HCT116 (cell line): ENCODE results near the gene VASN. TPM values are rescaled to one million over a fixed set of nuclear protein-coding genes. Genes with fewer than 3 reads are reported as not detected.

ENCODE experiments used
- ATAC-seq: fragments of 200-7000 bp; cut with Tn5 transposase; 2 replicates; pipeline ENCODE4 v1.9.1; 2020; ENCODE audit warnings: mild to moderate bottlenecking, moderate library complexity
- BruUV-seq: library from RNA; stranded (reverse); fragments of 400-500 nt; replicated peaks from 2 replicates; lab custom pipeline; 2021; lab: Mats Ljungman, UMichigan
- CTCF ChIA-PET: fragments of 300-600 bp; sonication (Branson Sonifier 250); formaldehyde crosslinking; loops from one replicate; lab custom pipeline; 2021; ENCODE audit warnings: antibody characterized with exemption; lab: Charles Lee
- POLR2A ChIA-PET: fragments of 300-600, 350-600 bp; sonication (Branson Sonifier 250); formaldehyde crosslinking; loops from one replicate; lab custom pipeline; 2021; ENCODE audit warnings: antibody characterized with exemption; lab: Charles Lee
- RAD21 ChIA-PET, 2 experiments: fragments of 300-600 bp; sonication (Branson Sonifier 250); formaldehyde crosslinking; loops; one replicate each; lab custom pipeline; 2023; ENCODE audit warnings: low total read pairs in 2 of 2; ENCODE audit not compliant: uncharacterized antibody in 2 of 2, unreplicated experiment in 2 of 2, low non-redundant PET in 1 of 2; lab: Charles Lee
- DNase-seq: peaks from one replicate; pipeline ENCODE4 v3.0.0-alpha.2; 2010; ENCODE audit warnings: low read depth, low spot score
- H2AFZ ChIP-seq: fragments of 200-600 bp; shearing (Covaris generic), sonication (generic); 2 replicates; pipeline ENCODE4 v1.6.1; 2017; ENCODE audit warnings: low read depth, mixed run types, mixed read lengths, antibody characterized with exemption, low read length; ENCODE audit not compliant: poor library complexity, severe bottlenecking
- H3K27ac ChIP-seq: 2 replicates; pipeline ENCODE4 v1.5.1; 2012; ENCODE audit warnings: low read depth, low read length
- H3K27me3 ChIP-seq: fragments of 200-600 bp; sonication (generic); 2 replicates; pipeline ENCODE4 v1.6.1; 2016; ENCODE audit warnings: mixed run types, low read length, mixed read lengths; ENCODE audit not compliant: insufficient read depth
- H3K36me3 ChIP-seq, 2 experiments: fragments of 200-500 bp in 1 of 2; fragments of 200-600 bp in 1 of 2; sonication (Bioruptor generic) in 1 of 2; sonication (generic) in 1 of 2; 2 replicates each; pipeline versions ENCODE4 v1.5.1 to v1.6.1; 2014 to 2016; ENCODE audit warnings: low read length in 2 of 2, inconsistent platforms in 1 of 2, mixed read lengths in 1 of 2, mixed run types in 1 of 2; ENCODE audit not compliant: insufficient read depth in 2 of 2, control insufficient read depth in 1 of 2
- H3K4me1 ChIP-seq, 2 experiments: fragments of 200-600 bp in 1 of 2; sonication (generic) in 1 of 2; 2 replicates each; pipeline versions ENCODE4 v1.5.1 to v1.6.1; 2012 to 2017; ENCODE audit warnings: low read length in 2 of 2, inconsistent platforms in 1 of 2, mild to moderate bottlenecking in 1 of 2, mixed read lengths in 1 of 2, mixed run types in 1 of 2, moderate library complexity in 1 of 2; ENCODE audit not compliant: insufficient read depth in 2 of 2, control insufficient read depth in 1 of 2
- H3K4me2 ChIP-seq: fragments of 200-600 bp; sonication (generic); 2 replicates; pipeline ENCODE4 v1.6.1; 2017; ENCODE audit warnings: mixed run types, low read length, mixed read lengths
- H3K4me3 ChIP-seq, 2 experiments: fragments of 200-600 bp in 1 of 2; sonication (generic) in 1 of 2; replicated peaks in 1 of 2; 2 replicates each; pipeline ENCODE4 v1.5.1; 2011 to 2016; ENCODE audit warnings: low read length in 2 of 2, control low read depth in 1 of 2, low read depth in 1 of 2, mild to moderate bottlenecking in 1 of 2, mixed read lengths in 1 of 2, mixed run types in 1 of 2
- H3K79me2 ChIP-seq: fragments of 200-600 bp; sonication (generic); 2 replicates; pipeline ENCODE4 v1.6.1; 2017; ENCODE audit warnings: mild to moderate bottlenecking, mixed run types, low read length, moderate library complexity, mixed read lengths; ENCODE audit not compliant: insufficient read depth
- H3K9ac ChIP-seq: fragments of 200-600 bp; sonication (generic); 2 replicates; pipeline ENCODE4 v1.6.1; 2016; ENCODE audit warnings: low read length, mixed read lengths
- H3K9me2 ChIP-seq: fragments of 200-600 bp; sonication (generic), shearing (Covaris generic); 2 replicates; pipeline ENCODE4 v1.6.1; 2017; ENCODE audit warnings: mixed run types, mild to moderate bottlenecking, moderate library complexity; ENCODE audit not compliant: insufficient read depth
- H3K9me3 ChIP-seq, 2 experiments: fragments of 200-500 bp in 1 of 2; fragments of 200-600 bp in 1 of 2; sonication (Bioruptor generic) in 1 of 2; sonication (generic) in 1 of 2; 2 replicates each; pipeline ENCODE4 v1.6.1; 2014 to 2017; ENCODE audit warnings: low read length in 2 of 2, mixed read lengths in 2 of 2, inconsistent platforms in 1 of 2, low read depth in 1 of 2, mild to moderate bottlenecking in 1 of 2, mixed run types in 1 of 2, moderate library complexity in 1 of 2; ENCODE audit not compliant: control insufficient read depth in 1 of 2, insufficient read depth in 1 of 2
- H4K20me1 ChIP-seq: fragments of 200-600 bp; sonication (generic), shearing (Covaris generic); 2 replicates; pipeline ENCODE4 v1.6.1; 2017; ENCODE audit warnings: mixed run types, mild to moderate bottlenecking, moderate library complexity; ENCODE audit not compliant: insufficient read depth
- CEBPB ChIP-seq: IDR thresholded peaks from 2 replicates; pipeline ENCODE4 v1.6.1; 2012; ENCODE audit warnings: low read depth
- ELF1 ChIP-seq: IDR thresholded peaks from 2 replicates; pipeline ENCODE4 v1.6.1; 2012; ENCODE audit warnings: low read depth, borderline replicate concordance
- EZH2 ChIP-seq: fragments of 200-600 bp; sonication (generic); IDR thresholded peaks from 2 replicates; pipeline ENCODE4 v1.6.1; 2017; ENCODE audit warnings: antibody characterized with exemption, mixed run types
- EZH2phosphoT487 ChIP-seq: fragments of 200-600 bp; IDR thresholded peaks from 2 replicates; pipeline ENCODE4 v1.6.1; 2018; ENCODE audit warnings: antibody characterized with exemption, borderline replicate concordance
- JUND ChIP-seq: IDR thresholded peaks from 2 replicates; pipeline ENCODE4 v1.6.1; 2012
- POLR2A ChIP-seq: IDR thresholded peaks from 2 replicates; pipeline ENCODE4 v1.7.0; 2011; ENCODE audit warnings: borderline replicate concordance; ENCODE audit not compliant: insufficient read depth, insufficient read length; ENCODE audit errors: extremely low read depth
- POLR2AphosphoS5 ChIP-seq: IDR thresholded peaks from 2 replicates; pipeline ENCODE4 v1.6.1; 2011; ENCODE audit warnings: mild to moderate bottlenecking, low read depth, low read length, moderate library complexity
- RAD21 ChIP-seq: IDR thresholded peaks from 2 replicates; pipeline ENCODE4 v1.6.1; 2012; ENCODE audit warnings: low read depth, mild to moderate bottlenecking
- SP1 ChIP-seq: IDR thresholded peaks from 2 replicates; pipeline ENCODE4 v1.6.1; 2012; ENCODE audit warnings: low read depth
- SRF ChIP-seq: IDR thresholded peaks from 2 replicates; pipeline ENCODE4 v1.6.1; 2012; ENCODE audit warnings: low read depth
- TCF7L2 ChIP-seq: IDR thresholded peaks from 2 replicates; pipeline ENCODE4 v1.7.0; 2011; ENCODE audit warnings: borderline replicate concordance, inconsistent platforms; ENCODE audit not compliant: insufficient read depth, insufficient read length; ENCODE audit errors: extremely low read depth
- YY1 ChIP-seq: IDR thresholded peaks from 2 replicates; pipeline ENCODE4 v1.6.1; 2011; ENCODE audit warnings: low read length, low read depth, moderate library complexity, mild to moderate bottlenecking; ENCODE audit not compliant: insufficient replicate concordance; ENCODE audit errors: extremely low read depth
- ZFX ChIP-seq: fragments of 450-650 bp; IDR thresholded peaks from 2 replicates; pipeline ENCODE4 v1.6.1; 2017
- intact Hi-C: fragments of 100-400 bp; cut with micrococcal nuclease; formaldehyde crosslinking; loops from 2 replicates; pipeline ENCODE4 v1.10.0; 2022
- total RNA-seq: library from RNA; stranded (reverse); gene quantifications from one replicate; pipeline ENCODE4 v1.2.1, GENCODE V29; 2021; ENCODE audit not compliant: unreplicated experiment
- TF ChIP-seq, protein P1 (sequence below), 3 experiments: fragments of 200-600 bp in 1 of 3; sonication (generic) in 1 of 3; IDR thresholded peaks in 2 of 3; conservative IDR thresholded peaks in 1 of 3; 2 replicates each; pipeline ENCODE4 v1.5.1; 2012 to 2017; ENCODE audit warnings: low read depth in 2 of 3, low read length in 2 of 3, antibody characterized with exemption in 1 of 3, borderline replicate concordance in 1 of 3, control low read depth in 1 of 3, mild to moderate bottlenecking in 1 of 3, mixed read lengths in 1 of 3, mixed run types in 1 of 3, moderate library complexity in 1 of 3; ENCODE audit not compliant: insufficient read depth in 1 of 3
- TF ChIP-seq, protein P2 (sequence below): IDR thresholded peaks from 2 replicates; pipeline ENCODE4 v1.6.1; 2012; ENCODE audit warnings: low read depth
- TF ChIP-seq, protein P3 (sequence below): IDR thresholded peaks from 2 replicates; pipeline ENCODE4 v1.6.1; 2012
- TF ChIP-seq, protein P4 (sequence below): IDR thresholded peaks from 2 replicates; pipeline ENCODE4 v1.6.1; 2011; ENCODE audit warnings: mild to moderate bottlenecking, low read length, moderate library complexity; ENCODE audit not compliant: insufficient replicate concordance; ENCODE audit errors: extremely low read depth
- TF ChIP-seq, protein P5 (sequence below): IDR thresholded peaks from 2 replicates; pipeline ENCODE4 v1.6.1; 2012

The VASN gene
- total RNA-seq, 1 experiment from 2014 or later, result 6.3 TPM

DNA sequence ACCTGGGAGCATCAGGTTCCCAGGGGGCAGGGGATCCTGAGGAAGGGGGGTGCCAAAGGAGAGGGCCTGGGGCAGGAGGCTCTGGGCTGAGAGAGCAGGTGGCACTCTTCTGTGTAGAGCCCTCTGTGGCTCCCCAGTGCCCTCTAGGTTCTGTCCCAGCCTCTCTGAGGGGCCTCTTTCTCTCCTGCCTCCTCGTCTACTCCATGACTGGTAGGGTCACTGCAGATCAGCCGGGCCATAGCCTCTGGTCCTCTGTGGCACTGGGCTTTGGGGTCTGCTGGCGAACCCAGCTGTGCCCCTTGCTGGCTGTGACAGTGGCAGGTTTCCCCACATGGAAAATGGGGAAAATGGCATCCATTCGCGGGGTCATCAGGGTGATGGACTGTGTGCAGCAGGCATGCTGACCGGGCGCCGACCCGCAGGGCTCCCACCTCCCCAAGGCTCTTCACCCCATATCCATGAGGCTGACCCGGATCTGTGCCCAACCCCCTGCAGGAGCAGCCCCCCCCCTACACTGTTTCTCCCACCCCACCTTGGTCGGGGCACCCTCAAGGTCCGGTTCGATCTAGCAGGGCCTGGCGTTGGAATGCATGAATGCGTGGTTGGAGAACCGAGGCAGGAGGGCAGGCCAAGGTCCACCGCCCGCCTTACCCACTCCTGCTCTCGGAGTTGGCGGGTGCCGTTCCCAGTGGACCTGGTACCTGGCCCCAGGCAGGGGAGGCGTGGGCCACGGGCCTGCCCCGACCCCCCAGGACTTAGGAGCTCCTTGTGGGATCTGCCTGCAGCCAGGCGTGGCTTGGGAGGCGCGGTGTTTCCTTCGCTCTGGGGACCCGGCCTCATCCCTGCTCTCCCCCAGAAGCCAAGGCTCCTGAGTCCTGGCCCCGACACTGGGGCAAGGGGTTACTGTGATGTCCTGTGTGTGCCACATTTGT, 49.3 kb upstream of the VASN start:
- CTCF ChIA-PET, result no interaction called here
- Histone ChIP-seq H2AFZ (no peak overlapping the region), H3K4me1 (peaks cover 27 to 52% of the 10 kb centered on the region in 2 experiments), H3K27ac (no peak overlapping the region), H3K4me3 (no peak overlapping the region), H3K9ac (no peak overlapping the region), H4K20me1 (no peaks in the 10 kb centered on the region; the same call in 1 of the 2 replicates), H3K9me3 (no peaks in the 10 kb centered on the region), H3K4me2 (no peak overlapping the region), H3K27me3 (no peaks in the 10 kb centered on the region), H3K79me2 (peaks cover 95% of the 10 kb centered on the region), H3K36me3 (no peaks in the 10 kb centered on the region), H3K9me2 (no peaks in the 10 kb centered on the region)
- RAD21 ChIA-PET, result interaction anchor here in 1 of 2 experiments (0.7 kb wide), 1 partner anchor 49 kb away, joined by 3 read pairs; the partner anchor contains the start of gene TFAP4
- no peak for DNase-seq
- BruUV-seq, result no TSS peak
- POLR2A ChIA-PET, result interaction anchor here (0.7 kb wide), 1 partner anchor 120 kb away, joined by 3 read pairs; no protein-coding TSS in a partner anchor
- intact Hi-C loops, result no loop called here
- ATAC-seq, result no peak
- TF ChIP-seq YY1 (no peak), ELF1 (no peak), CEBPB (no peak), ZFX (no peak), EZH2 (no peak), EZH2phosphoT487 (no peak), POLR2AphosphoS5 (no peak), SRF (no peak), JUND (no peak), TCF7L2 (no peak), RAD21 (no peak), SP1 (no peak), POLR2A (no peak)
- TF ChIP-seq, protein P1, sequence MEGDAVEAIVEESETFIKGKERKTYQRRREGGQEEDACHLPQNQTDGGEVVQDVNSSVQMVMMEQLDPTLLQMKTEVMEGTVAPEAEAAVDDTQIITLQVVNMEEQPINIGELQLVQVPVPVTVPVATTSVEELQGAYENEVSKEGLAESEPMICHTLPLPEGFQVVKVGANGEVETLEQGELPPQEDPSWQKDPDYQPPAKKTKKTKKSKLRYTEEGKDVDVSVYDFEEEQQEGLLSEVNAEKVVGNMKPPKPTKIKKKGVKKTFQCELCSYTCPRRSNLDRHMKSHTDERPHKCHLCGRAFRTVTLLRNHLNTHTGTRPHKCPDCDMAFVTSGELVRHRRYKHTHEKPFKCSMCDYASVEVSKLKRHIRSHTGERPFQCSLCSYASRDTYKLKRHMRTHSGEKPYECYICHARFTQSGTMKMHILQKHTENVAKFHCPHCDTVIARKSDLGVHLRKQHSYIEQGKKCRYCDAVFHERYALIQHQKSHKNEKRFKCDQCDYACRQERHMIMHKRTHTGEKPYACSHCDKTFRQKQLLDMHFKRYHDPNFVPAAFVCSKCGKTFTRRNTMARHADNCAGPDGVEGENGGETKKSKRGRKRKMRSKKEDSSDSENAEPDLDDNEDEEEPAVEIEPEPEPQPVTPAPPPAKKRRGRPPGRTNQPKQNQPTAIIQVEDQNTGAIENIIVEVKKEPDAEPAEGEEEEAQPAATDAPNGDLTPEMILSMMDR (IDR thresholded peaks at IDR 0.05 in 2 of 3, conservative IDR thresholded peaks at IDR 0.05 in 1 of 3; ENCODE audit: borderline replicate concordance in 1 of 3, insufficient read depth in 1 of 3, low read depth in 2 of 3, low read length in 2 of 3), result no peak
- TF ChIP-seq, protein P2, sequence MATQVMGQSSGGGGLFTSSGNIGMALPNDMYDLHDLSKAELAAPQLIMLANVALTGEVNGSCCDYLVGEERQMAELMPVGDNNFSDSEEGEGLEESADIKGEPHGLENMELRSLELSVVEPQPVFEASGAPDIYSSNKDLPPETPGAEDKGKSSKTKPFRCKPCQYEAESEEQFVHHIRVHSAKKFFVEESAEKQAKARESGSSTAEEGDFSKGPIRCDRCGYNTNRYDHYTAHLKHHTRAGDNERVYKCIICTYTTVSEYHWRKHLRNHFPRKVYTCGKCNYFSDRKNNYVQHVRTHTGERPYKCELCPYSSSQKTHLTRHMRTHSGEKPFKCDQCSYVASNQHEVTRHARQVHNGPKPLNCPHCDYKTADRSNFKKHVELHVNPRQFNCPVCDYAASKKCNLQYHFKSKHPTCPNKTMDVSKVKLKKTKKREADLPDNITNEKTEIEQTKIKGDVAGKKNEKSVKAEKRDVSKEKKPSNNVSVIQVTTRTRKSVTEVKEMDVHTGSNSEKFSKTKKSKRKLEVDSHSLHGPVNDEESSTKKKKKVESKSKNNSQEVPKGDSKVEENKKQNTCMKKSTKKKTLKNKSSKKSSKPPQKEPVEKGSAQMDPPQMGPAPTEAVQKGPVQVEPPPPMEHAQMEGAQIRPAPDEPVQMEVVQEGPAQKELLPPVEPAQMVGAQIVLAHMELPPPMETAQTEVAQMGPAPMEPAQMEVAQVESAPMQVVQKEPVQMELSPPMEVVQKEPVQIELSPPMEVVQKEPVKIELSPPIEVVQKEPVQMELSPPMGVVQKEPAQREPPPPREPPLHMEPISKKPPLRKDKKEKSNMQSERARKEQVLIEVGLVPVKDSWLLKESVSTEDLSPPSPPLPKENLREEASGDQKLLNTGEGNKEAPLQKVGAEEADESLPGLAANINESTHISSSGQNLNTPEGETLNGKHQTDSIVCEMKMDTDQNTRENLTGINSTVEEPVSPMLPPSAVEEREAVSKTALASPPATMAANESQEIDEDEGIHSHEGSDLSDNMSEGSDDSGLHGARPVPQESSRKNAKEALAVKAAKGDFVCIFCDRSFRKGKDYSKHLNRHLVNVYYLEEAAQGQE, result no peak
- TF ChIP-seq, protein P3, sequence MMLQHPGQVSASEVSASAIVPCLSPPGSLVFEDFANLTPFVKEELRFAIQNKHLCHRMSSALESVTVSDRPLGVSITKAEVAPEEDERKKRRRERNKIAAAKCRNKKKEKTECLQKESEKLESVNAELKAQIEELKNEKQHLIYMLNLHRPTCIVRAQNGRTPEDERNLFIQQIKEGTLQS, result no peak
- TF ChIP-seq, protein P4, sequence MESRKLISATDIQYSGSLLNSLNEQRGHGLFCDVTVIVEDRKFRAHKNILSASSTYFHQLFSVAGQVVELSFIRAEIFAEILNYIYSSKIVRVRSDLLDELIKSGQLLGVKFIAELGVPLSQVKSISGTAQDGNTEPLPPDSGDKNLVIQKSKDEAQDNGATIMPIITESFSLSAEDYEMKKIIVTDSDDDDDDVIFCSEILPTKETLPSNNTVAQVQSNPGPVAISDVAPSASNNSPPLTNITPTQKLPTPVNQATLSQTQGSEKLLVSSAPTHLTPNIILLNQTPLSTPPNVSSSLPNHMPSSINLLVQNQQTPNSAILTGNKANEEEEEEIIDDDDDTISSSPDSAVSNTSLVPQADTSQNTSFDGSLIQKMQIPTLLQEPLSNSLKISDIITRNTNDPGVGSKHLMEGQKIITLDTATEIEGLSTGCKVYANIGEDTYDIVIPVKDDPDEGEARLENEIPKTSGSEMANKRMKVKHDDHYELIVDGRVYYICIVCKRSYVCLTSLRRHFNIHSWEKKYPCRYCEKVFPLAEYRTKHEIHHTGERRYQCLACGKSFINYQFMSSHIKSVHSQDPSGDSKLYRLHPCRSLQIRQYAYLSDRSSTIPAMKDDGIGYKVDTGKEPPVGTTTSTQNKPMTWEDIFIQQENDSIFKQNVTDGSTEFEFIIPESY, result no peak
- TF ChIP-seq, protein P5, sequence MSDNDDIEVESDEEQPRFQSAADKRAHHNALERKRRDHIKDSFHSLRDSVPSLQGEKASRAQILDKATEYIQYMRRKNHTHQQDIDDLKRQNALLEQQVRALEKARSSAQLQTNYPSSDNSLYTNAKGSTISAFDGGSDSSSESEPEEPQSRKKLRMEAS, result no peak
